ENCODE measurements around the gene ATPAF2. TPM values are rescaled to one million over a fixed set of nuclear protein-coding genes. Genes with fewer than 3 reads are reported as not detected.

ATPAF2 gene
- total RNA-seq: 9.8 and 21.1 TPM in 2 replicates

DNA sequence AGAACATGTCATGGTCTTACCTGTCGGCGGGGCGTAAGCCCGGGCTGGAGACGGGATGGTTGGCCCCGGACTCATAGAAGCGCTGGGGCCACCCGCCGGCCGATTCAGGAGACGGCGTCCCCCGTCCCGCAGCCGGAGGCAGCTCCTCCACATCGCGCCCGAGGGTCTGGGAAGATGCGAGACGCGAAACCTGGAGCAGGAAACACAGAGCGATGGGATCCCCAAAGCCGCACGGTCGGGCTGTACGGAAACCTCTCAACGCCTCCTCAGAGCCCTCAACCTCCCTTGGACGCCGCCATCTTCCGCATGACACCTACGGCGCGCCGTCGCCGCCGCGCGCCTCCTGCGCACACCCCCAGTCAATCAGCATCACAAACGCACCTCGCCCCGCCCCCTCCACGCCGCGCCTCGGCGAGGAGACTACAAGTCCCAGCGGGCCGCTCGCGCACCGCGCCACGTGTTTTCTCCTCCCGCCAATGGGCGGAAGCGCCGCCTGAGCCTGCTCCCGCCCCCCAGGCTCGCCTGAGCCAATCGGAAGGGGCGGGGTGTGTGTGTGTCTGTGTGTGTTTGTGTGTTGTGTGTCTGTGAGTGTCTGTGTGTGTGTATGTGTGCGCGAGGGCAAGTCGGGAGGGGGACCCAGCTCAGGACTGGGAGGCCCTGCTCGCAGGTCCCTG lies at the start of gene ATPAF2, which contains the start of gene GID4:
Gene ATPAF2, minus strand, starts transcription at position 308 of the 674 bp plus-strand sequence. Its CDS starts 155 bp downstream, at position 153.
Gene GID4, plus strand, starts transcription at position 548 of the 674 bp plus-strand sequence. Its CDS starts 57 bp downstream, at position 605.

DNA sequence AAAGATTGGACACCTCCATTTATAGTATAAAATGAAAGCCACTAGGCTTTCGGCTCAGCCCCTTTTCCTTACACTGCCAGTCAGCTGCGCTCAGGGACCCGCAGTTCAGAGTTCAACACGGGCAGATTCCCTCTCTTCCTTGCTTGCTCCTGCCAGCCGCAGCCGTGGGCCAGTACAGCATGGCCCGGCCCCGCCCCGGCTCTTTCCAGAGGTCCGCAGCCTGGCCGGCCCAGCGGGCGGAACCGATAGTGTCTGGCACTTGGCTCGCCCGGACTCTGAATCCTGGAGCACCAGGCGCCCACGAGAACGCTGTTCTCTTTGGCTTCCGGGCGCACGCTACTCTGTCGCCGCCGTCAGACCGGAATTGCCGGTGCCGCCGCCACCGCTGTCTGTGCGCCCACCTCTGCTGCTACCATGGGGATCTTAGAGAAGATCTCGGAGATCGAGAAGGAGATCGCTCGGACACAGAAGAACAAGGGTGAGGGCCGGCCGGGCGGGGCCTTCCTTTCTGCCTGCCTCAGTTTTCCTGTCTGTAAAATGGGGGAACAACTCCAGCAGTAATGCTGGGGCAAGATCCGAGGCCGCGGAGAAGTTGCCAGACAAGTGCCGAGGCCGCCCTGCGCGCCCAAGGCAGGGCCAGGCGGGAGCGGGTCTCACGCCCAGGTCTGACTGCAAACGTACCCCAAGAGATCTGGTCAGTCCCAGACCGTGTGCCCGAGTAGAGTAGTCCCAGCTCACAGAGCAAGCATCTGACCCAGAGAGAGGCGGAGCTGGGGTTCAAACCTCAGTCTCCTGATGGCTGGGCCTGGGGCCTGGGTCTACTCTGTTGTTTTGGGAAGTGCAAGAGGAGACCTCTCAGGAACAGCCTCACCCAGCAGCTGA lies 48.9 kb upstream of the ATPAF2 start, which contains the start of gene DRG2:
Gene DRG2, plus strand, starts transcription at position 339 of the 882 bp plus-strand sequence. Its CDS starts 76 bp downstream, at position 415.

DNA sequence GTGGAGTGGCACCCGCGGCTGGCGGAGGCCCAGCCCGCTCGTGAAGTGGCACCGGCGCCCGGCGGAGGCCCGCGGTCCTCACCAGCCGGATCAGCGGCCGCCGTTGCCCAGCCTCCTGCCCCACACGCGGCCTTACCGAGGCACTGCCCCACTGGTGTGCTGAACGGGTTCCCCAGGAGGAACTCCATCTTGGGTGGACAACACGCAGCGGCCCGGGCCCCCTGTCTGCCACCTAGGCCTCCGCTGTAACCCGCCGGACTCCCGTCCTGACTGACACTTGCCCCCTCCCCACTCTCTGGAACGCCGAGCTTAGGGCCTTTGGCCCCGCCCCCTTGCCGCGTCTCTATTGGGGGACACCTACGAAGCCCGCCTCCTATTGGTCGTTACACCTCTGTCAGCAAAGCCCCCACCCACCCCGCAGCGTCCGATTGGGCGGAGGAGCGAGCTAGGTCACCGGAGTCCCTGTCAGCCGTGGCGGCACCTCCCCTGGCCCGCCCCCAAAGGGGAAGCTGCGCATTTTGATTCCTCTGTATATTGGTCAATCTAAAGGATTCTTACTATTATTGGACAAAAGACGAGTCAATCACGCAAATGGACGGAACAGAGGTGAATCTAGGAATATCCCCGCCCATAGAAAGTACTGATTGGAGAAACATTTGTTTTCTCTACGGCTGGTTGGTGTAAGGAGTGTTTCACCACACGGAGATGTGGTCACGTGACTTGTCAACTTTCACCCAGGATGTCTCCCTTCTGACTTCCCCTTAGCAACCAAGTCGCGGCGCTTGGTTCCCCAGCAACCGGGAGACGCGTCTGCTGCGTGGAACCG lies 66.6 kb downstream of the ATPAF2 start, which contains the start of the genes DRC3 and TOM1L2:
Gene DRC3, plus strand, starts transcription at position 737 of the 826 bp plus-strand sequence. CDS start 4,737 bp downstream, outside the sequence.
Gene TOM1L2, minus strand, starts transcription at position 275 of the 826 bp plus-strand sequence. Its CDS starts 87 bp downstream, at position 188.

Other genes starting within 250 kb of the ATPAF2 start
- gene SREBF1, start 202.2 kb downstream of the ATPAF2 start, total RNA-seq: 125 and 127 TPM in 2 replicates
- 25.4 and 30.5 TPM in 2 replicates for gene TOM1L2, start 66.8 kb downstream of the ATPAF2 start, total RNA-seq
- gene DRC3, start 66.3 kb downstream of the ATPAF2 start, total RNA-seq: under 0.01 TPM in 2 replicates
- 5.8 and 9.2 TPM in 2 replicates for gene GID4, start 240 bp upstream of the ATPAF2 start, total RNA-seq
- gene DRG2, start 48.8 kb upstream of the ATPAF2 start, total RNA-seq: 52.8 and 54.9 TPM in 2 replicates
- 0.58 and 1.4 TPM in 2 replicates for gene MYO15A, start 69.6 kb upstream of the ATPAF2 start, total RNA-seq
- gene ALKBH5, start 144.7 kb upstream of the ATPAF2 start, total RNA-seq: 79.6 and 85.2 TPM in 2 replicates
- 50.5 and 64.7 TPM in 2 replicates for gene LLGL1, start 186.5 kb upstream of the ATPAF2 start, total RNA-seq
- 323 and 352 TPM in 2 replicates for gene FLII, start 219.6 kb upstream of the ATPAF2 start, total RNA-seq
- 15.4 and 18.7 TPM in 2 replicates for gene MIEF2, start 221.5 kb upstream of the ATPAF2 start, total RNA-seq

All from myometrial cell (primary cell).